ENCODE data around the gene F2RL3.

The F2RL3 gene

GRCh38 chr19:16888629-16889365 is at the start of gene F2RL3:
Gene F2RL3, plus strand, starts transcription at chr19:16888999. Its CDS starts 191 bp downstream, at chr19:16889190.
- no peak for DNase-seq (ENCODE audit: low read depth in 2 of 2)

- DNase-seq (ENCODE audit: low read depth in 2 of 2): no peak
Measured at GRCh38 chr19:16841391-16841926, 47.3 kb upstream of the F2RL3 start.

- DNase-seq (ENCODE audit: low read depth in 2 of 2): no peak
Measured at GRCh38 chr19:16846901-16847300, 41.9 kb upstream of the F2RL3 start.

DNA sequence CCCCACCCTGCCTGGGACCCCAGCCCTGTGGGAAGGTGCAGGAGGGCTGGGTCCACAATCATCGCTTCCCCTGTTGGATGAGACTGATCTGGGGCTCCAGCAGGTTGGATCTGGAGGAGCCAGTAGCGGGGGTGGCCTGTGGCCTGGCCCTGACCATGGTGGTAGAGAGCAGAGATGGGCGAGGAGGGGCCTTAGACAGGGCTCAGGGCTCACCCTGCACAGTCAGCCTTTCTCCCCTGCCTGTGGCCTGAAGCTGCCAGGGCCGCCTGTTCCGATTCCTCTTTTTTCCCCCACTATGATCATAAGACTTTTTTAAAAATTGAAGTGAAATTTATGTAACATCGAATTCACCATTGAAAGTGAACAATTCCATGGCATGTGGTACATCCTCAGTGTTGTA is 41.4 kb upstream of the F2RL3 start:
- no peak for DNase-seq (ENCODE audit: low read depth in 2 of 2)

DNA sequence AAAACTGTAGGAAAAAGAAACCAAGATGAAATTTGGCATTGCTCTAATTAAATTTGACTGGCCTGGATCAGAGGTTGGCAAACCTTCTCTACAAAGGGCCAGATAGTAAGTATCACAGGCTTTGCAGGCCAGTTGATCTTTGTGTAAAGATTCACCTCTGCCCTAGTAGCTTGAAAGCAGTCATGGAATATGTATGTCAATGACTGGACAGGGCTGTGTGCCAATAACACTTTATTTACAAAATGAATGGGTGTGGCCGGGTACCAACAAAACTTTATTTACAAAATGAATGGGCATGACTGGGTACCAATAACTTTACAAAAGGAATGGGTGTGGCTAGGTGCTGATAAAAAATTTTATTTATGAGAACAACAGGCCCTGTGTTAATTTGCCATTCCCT is 39.6 kb upstream of the F2RL3 start:
- DNase-seq (ENCODE audit: low read depth in 2 of 2): no peak

DNA sequence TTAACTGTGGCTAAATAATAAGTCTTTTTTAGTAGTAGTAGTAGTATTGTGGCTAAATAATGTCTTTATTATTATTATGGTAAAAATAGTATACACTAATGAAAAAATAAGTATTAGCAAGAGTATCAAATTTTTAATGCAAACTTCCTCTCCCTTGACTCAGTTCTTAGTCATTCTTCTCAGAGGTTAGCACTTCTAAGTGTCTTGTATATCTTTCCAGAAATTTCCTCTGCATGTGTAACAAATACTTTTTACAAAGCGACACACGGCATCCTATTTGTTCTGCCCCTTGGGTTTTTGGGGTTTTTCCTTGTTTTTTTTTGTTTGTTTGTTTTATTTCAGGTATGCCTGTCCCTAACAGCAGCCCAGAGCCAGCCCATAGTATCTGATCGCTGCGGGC is 38.7 kb upstream of the F2RL3 start:
- DNase-seq (ENCODE audit: low read depth in 2 of 2): no peak

- DNase-seq (ENCODE audit: low read depth in 2 of 2): no peak
Measured at GRCh38 chr19:16851031-16851712, 37.6 kb upstream of the F2RL3 start.

- DNase-seq (ENCODE audit: low read depth in 2 of 2): no peak
Measured at GRCh38 chr19:16853066-16853465, 35.7 kb upstream of the F2RL3 start.

- DNase-seq (ENCODE audit: low read depth in 2 of 2): no peak
Measured at GRCh38 chr19:16856091-16856490, 32.7 kb upstream of the F2RL3 start.

GRCh38 chr19:16859626-16860025 is 29.2 kb upstream of the F2RL3 start:
- no peak for DNase-seq (ENCODE audit: low read depth in 2 of 2)

- no peak for DNase-seq (ENCODE audit: low read depth in 2 of 2)
Measured at GRCh38 chr19:16860118-16860517, 28.7 kb upstream of the F2RL3 start.

DNA sequence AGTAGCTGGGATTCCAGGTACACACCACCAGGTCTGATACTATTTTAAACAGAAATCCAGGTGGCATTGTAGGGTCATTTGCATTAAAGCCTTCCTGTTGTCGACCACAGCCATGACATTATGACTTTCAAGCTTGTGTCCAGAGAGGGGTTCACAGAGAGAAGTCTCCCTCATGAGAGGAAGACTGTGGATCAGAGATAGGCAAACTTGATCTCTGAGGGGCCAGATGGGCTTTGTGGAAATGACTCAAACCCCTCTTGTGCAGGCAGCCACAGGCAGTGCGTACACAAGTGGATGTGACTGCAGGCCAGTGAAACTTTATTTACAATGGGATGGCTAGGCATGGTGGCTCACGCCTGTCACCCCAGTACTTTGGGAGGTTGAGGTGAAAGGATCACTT is 27.8 kb upstream of the F2RL3 start:
- no peak for DNase-seq (ENCODE audit: low read depth in 2 of 2)

DNA sequence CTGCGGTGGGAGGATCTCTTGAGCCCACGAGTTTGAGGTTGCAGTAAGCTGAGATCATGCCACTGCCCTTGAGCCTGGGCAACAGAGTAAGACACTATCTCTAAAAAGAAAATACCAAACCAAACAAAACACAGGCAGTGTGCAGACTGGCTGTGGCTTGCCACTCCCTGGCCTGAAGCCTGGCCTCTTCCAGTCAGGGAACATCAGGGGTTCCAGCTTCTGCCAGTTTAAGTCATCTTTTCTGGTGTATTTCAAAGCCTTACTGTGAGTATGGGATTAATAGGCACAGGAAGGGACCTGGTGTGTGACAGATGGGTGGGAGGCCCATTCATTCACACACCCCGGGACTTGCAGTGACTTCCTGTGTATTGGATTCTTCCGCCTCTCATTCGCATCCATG is 27.0 kb upstream of the F2RL3 start:
- no peak for DNase-seq (ENCODE audit: low read depth in 2 of 2)

DNA sequence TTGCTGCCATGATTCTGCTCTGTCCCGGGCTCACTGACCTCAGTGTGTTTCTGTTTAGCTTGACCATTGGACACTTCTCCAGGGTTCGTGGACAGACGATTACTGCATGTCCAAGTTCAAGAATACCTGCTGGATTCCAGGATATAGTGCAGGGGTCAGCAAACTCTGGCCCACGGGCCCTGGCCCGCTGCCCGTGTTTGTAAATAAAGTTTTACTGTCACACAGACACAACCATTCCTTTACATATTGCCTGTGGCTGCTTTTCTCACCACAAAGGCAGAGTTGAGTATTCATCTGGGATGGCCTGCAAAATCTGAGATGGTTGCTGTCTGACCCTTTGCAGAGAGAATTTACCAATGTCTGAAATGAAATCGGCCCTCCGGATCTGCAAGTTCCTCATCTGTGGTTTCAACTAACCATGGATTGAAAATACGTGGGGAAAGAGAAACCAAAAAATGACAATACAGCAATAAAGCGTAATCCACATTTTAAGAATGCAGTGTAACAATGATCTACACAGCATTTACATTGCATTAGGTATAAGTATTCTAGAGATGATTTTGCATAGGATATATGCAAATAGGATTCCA is 25.9 kb upstream of the F2RL3 start:
- no peak for DNase-seq (ENCODE audit: low read depth in 2 of 2)

- no peak for DNase-seq (ENCODE audit: low read depth in 2 of 2)
Measured at GRCh38 chr19:16867211-16867610, 21.6 kb upstream of the F2RL3 start.

- no peak for DNase-seq (ENCODE audit: low read depth in 2 of 2)
Measured at GRCh38 chr19:16868423-16869130, 20.2 kb upstream of the F2RL3 start.

DNA sequence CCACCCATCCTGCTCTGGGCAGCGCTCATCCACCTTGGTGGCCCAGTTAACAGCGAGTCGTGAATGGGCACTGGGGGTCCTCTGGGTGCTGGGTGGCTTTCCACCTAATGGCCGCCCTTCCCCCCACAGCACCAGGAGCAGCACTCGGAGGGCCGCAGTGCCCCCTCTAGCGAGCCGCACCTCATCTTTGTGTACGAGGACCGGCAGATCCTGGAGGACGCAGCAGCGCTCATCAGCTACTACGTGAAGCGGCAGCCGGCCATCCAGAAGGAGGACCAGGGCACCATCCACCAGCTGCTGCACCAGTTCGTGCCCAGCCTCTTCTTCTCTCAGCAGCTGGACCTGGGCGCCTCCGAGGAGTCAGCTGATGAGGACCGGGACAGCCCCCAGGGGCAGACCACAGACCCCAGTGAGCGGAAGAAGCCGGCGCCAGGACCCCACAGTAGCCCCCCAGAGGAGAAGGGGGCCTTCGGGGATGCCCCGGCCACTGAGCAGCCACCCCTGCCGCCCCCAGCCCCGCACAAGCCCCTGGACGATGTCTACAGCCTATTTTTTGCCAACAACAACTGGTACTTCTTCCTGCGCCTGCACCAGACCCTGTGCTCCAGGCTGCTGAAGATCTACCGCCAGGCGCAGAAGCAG is 19.3 kb upstream of the F2RL3 start:
- DNase-seq (ENCODE audit: low read depth in 2 of 2): no peak

- no peak for DNase-seq (ENCODE audit: low read depth in 2 of 2)
Measured at GRCh38 chr19:16871871-16872270, 16.9 kb upstream of the F2RL3 start.

DNA sequence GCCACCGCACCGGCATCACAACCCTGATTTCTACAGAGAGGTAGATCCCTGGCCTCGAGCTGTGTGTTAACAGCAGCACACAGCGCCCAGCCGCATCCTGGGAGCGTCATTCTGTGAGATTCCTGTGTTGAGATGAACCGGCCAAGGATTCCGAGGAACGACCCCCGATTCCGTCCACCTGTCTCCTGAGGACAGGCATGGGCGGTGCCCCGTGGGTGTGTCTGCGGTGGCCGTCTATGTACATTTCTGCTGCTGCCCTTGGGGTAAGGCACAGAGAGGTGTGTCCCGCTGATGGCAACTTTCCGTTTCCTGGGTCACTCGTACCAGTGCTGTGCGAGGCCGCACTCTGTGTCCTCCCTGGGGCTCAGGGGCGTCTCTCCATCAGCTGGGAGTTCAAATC is 16.1 kb upstream of the F2RL3 start:
- no peak for DNase-seq (ENCODE audit: low read depth in 2 of 2)

- DNase-seq (ENCODE audit: low read depth in 2 of 2): no peak
Measured at GRCh38 chr19:16873594-16873993, 15.2 kb upstream of the F2RL3 start.

DNA sequence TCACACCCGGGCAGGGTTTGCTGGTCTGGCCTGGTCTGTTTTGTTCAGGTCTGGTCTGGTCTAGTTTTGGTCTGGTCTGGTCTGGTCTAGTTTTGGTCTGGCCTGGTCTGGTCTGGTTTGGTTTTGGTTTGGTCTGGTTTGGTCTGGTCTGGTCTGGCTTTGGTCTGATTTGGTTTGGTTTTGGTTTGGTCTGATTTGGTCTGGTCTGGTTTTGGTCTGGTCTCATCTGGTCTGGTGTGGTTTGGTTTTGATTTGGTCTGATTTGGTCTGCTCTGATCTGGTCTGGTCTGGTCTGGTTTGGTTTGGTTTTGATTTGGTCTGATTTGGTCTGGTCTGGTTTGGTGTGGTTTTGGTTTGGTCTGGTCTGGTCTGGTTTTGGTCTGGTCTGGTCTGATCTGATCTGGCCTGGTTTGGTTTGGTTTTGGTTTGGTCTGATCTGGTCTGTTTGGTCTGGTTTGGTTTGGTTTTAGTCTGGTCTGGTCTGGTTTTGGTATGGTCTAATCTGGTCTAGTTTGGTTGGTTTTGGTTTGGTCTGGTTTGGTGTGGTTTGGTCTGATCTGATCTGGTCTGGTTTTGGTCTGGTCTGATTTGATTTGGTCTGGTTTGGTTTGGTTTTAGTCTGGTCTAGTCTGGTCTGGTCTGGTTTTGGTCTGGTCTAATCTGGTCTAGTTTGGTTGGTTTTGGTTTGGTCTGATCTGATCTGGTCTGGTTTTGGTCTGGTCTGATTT is 14.4 kb upstream of the F2RL3 start:
- no peak for DNase-seq (ENCODE audit: low read depth in 2 of 2)

Measured in stimulated activated CD8-positive, alpha-beta memory T cell treated with anti-CD3 and anti-CD28 coated beads, Interleukin-15, amount 100 ng/mL, for 4 hours (primary cell).